Tibial nerve (tissue), 4 donors: ENCODE results near the gene SYNPO2L. TPM values are rescaled to one million over a fixed set of nuclear protein-coding genes. Genes with fewer than 3 reads are reported as not detected.

ENCODE experiments used
- DNase-seq, 2 donors: peaks; one replicate each; pipeline ENCODE4 v3.0.0-alpha.2; 2019; ENCODE audit warnings: low spot score in 2 of 2
- H3K27ac ChIP-seq, 4 donors: fragments of 200-600 bp; sonication (generic) in 3 of 4; one replicate each; pipeline ENCODE4 v1.5.1; 2017 to 2019; ENCODE audit warnings: mild to moderate bottlenecking in 1 of 4
- H3K27me3 ChIP-seq, 2 donors: fragments of 200-600 bp; sonication (generic) in 1 of 2; one replicate each; pipeline versions ENCODE4 v1.5.1 to v1.6.0; 2017 to 2019
- H3K36me3 ChIP-seq, 3 donors: fragments of 200-600 bp; sonication (generic); one replicate each; pipeline ENCODE4 v1.5.1; 2018 to 2019
- H3K4me1 ChIP-seq, 4 donors: fragments of 200-600 bp; sonication (generic) in 3 of 4; one replicate each; pipeline ENCODE4 v1.5.1; 2017 to 2019
- H3K4me3 ChIP-seq, 4 donors: fragments of 200-600 bp; sonication (generic) in 3 of 4; one replicate each; pipeline ENCODE4 v1.5.1; 2017 to 2019; ENCODE audit warnings: mild to moderate bottlenecking in 1 of 4, moderate library complexity in 1 of 4
- H3K9me3 ChIP-seq, 4 donors: fragments of 200-600 bp; sonication (generic) in 3 of 4; one replicate each; pipeline ENCODE4 v1.5.1; 2017 to 2019
- EP300 ChIP-seq, 2 donors: sonication (generic); formaldehyde crosslinking; IDR thresholded peaks; one replicate each; pipeline ENCODE4 v1.6.1; 2017; ENCODE audit warnings: antibody characterized with exemption in 2 of 2, mild to moderate bottlenecking in 1 of 2
- POLR2A ChIP-seq, 2 donors: fragments of 450-650 bp; IDR thresholded peaks; one replicate each; pipeline ENCODE4 v1.6.1; 2017; ENCODE audit warnings: antibody characterized with exemption in 2 of 2, mild to moderate bottlenecking in 2 of 2, moderate library complexity in 2 of 2
- WGBS, 2 donors: methylation state at CpG; one replicate each; pipeline ENCODE4 v1.1.5; 2018; 5-methylcytosine and 5-hydroxymethylcytosine counted together
- total RNA-seq, 4 donors: library from RNA; depleted of rRNA; stranded (reverse); fragments of >200 nt; gene quantifications; one replicate each; pipeline ENCODE4 v1.1.0, GENCODE V29; 2016
- TF ChIP-seq, protein P1 (sequence below), 5 experiments: fragments of 200-600 bp in 3 of 5; fragments of 450-650 bp in 2 of 5; sonication (generic) in 3 of 5; IDR thresholded peaks; one replicate each; pipeline ENCODE4 v1.5.1; 2016 to 2019; ENCODE audit warnings: antibody characterized with exemption in 5 of 5, mild to moderate bottlenecking in 3 of 5, moderate library complexity in 2 of 5

Gene SYNPO2L
- total RNA-seq, 4 donors from 2014 or later = not detected

DNA sequence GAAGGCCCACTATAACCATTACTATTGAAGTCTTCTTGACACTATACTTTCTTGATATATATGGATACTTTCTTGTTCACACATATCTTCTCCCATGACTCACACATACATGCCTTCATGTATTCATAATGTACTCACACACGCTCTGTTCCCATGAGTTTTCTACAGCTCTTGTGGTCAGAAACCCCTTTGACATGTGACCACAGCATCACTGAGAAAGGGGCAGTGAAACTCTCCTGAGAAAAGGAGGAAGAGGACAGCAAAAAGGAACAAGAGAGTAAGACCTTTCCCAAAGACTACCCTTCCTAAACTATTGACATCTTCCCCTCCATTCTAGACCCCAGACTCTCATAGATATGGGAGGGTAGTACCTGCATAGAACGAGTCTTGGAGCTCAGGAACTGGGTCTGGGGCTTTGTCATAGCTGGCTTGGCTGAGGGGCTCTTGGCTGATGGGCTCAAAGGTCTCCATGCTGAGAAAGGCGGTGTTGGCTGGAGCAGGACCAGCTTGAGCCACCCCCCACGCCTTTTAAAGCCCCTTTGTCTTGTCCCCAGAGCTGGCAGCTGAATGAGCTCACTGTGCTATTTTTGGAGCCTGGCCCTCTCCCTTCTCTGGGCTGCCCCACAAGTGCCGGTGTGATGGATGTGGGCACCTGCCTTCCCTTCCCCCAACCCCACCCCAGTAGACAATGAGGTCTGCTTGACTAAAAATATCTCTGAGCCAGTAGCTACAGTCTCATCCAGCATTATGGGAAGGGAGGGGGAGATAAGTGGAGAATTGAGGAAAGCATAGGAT, 5.1 kb downstream of the SYNPO2L start:
- H3K4me1 ChIP-seq = peaks cover 0 to 29% (median 11%) of the 10 kb centered on the region in 4 donors
- 41 to 55% methylated on average over 5 of the region's 5 CpGs for WGBS, 2 donors
- no peak for DNase-seq
- no peaks in the 10 kb centered on the region for H3K9me3 ChIP-seq
- H3K27me3 ChIP-seq = no peaks in the 10 kb centered on the region
- TF ChIP-seq EP300 (IDR thresholded peaks at IDR 0.05) (no peak), POLR2A (IDR thresholded peaks at IDR 0.05) (no peak)
- TF ChIP-seq, protein P1, sequence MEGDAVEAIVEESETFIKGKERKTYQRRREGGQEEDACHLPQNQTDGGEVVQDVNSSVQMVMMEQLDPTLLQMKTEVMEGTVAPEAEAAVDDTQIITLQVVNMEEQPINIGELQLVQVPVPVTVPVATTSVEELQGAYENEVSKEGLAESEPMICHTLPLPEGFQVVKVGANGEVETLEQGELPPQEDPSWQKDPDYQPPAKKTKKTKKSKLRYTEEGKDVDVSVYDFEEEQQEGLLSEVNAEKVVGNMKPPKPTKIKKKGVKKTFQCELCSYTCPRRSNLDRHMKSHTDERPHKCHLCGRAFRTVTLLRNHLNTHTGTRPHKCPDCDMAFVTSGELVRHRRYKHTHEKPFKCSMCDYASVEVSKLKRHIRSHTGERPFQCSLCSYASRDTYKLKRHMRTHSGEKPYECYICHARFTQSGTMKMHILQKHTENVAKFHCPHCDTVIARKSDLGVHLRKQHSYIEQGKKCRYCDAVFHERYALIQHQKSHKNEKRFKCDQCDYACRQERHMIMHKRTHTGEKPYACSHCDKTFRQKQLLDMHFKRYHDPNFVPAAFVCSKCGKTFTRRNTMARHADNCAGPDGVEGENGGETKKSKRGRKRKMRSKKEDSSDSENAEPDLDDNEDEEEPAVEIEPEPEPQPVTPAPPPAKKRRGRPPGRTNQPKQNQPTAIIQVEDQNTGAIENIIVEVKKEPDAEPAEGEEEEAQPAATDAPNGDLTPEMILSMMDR (IDR thresholded peaks at IDR 0.05) = no peak
- H3K27ac ChIP-seq = no peak overlapping the region
- no peak overlapping the region for H3K4me3 ChIP-seq
- no peaks in the 10 kb centered on the region for H3K36me3 ChIP-seq

DNA sequence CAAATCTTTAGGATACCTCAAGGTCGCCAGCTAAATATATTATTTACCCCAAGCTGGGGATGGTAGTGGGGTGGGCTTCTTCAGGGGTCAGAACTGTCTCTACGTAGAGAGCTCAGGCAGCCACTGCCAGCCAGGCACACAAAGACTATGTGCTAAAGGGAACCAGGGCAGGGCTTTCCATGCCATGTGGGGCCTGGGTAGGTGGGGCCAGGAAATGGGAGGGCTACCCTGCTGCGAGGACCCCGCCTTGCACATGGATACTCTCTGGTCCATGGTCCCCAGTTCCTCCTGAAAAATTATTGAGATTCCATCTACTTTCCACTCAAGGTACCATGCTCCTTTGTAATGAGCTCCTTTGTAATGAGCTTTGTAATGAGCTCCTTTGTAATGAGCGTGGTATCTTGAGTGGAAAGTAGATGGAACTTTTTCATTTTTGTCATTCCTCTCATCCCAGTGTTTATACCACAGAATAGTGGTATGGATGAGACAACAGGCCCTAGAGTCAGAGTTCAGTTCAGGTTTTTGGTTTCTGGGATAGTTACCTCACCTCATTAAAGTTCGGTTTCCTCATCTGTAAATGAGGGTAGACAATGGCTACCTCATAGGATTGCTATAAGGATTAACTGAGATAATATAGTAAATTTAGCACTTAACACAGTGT, 5.8 kb downstream of the SYNPO2L start:
- Histone ChIP-seq H3K9me3 (no peaks in the 10 kb centered on the region), H3K27me3 (no peaks in the 10 kb centered on the region), H3K27ac (no peak overlapping the region), H3K36me3 (no peaks in the 10 kb centered on the region), H3K4me1 (peaks cover 0 to 23% (median 11%) of the 10 kb centered on the region in 4 donors), H3K4me3 (no peak overlapping the region)
- WGBS, 2 donors = 88 to 94% methylated on average over 6 of the region's 6 CpGs
- DNase-seq = no peak
- TF ChIP-seq POLR2A (IDR thresholded peaks at IDR 0.05) (no peak), EP300 (IDR thresholded peaks at IDR 0.05) (no peak)
- TF ChIP-seq, protein P1 (IDR thresholded peaks at IDR 0.05) = no peak

DNA sequence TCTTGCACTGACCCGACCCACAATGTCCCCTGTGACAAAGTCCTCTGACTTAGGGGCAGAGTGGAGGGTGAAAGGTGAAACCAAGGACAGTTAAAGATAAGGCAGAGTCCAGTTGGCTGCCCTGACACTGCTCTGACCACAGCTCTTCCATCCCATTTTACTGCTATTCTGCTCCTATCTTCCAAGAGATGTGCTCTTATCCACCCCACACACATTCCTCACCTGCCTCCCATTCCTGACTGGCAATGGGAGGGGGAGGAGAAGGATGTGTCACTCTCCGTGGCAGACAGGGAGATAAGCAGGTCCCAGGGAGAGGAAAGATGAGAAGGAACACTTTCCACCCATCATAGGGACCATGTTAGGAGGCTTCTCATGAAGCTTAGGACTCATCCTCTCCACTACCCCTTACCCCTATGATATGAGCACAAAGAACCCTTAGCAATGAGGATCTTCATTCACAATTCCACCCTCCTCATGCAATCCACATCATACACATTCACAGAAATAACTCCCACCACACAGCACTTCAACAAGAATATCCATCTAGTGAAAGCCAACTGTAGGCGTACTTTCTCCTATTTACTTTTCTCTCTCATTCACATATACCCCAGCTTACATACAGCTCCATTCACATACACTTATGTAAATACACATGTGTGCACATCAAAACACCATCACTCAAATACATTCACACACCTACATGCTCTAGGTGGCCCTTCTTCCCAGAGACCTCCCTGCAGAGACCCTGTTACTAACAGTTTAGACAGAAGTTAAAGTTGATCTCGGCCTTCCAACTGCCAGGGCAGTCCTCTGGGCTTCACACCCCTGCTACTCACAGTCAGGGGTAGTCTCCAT, 6.6 kb downstream of the SYNPO2L start:
- no peak for DNase-seq
- 72 to 79% methylated on average over 4 of the region's 4 CpGs for WGBS, 2 donors
- Histone ChIP-seq H3K4me3 (no peak overlapping the region), H3K4me1 (peaks cover 0 to 26% (median 11%) of the 10 kb centered on the region in 4 donors), H3K27ac (no peak overlapping the region), H3K27me3 (no peaks in the 10 kb centered on the region), H3K36me3 (no peaks in the 10 kb centered on the region), H3K9me3 (no peaks in the 10 kb centered on the region)
- TF ChIP-seq, protein P1 (IDR thresholded peaks at IDR 0.05) = no peak
- TF ChIP-seq POLR2A (IDR thresholded peaks at IDR 0.05) = no peak
- TF ChIP-seq EP300 (IDR thresholded peaks at IDR 0.05) = no peak

DNA sequence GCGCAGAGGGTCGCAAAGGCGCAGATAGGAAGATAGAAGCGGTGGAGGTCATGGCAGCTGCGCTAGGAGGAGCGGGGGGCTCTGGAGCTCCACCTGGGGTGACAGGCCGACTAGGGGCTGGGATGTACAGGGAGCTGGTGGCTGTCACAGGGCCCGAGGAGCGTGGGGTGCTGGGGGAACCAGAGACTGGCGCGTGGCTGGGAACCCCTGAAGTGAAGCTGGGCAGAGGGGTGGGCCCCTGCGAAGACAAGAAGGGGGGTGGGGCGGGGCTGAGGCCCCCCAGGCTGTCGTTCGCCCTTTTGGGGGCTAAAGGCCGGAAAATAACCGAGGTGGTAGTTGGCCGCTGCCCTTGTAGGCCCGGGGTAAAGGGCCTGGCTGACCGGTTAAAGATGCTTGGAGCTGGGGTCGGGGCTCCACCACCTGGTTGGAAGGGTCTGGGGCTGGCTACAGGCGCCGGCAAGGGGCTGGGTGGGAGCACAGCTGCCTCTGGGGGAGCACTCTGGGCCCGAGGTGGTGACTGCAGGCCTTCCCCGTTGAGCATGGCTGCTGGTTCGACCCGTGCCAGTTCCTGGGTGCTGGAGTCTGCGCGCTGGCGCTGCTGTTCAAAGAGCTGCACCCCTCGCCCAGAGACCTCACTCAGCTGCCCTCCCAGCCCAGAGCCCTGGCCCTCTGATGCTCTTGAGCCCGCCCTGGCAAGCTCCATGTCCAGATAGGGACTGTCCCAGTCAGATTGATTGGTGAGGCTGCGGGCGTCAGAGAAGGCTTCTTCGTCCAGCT, 7.8 kb downstream of the SYNPO2L start:
- 26 to 29% methylated on average over 26 to 32 of the region's 35 CpGs for WGBS, 2 donors
- Histone ChIP-seq H3K27me3 (no peaks in the 10 kb centered on the region), H3K27ac (peak overlapping the region in 3 of 4 donors; percentile 30 to 66 (median 66)), H3K9me3 (no peaks in the 10 kb centered on the region), H3K4me1 (peaks cover 0 to 34% (median 11%) of the 10 kb centered on the region in 4 donors), H3K4me3 (peak overlapping the region; percentile 65 to 73 (median 70)), H3K36me3 (no peaks in the 10 kb centered on the region)
- DNase-seq = no peak
- TF ChIP-seq, protein P1 (IDR thresholded peaks at IDR 0.05) = no peak
- no peak for TF ChIP-seq EP300 (IDR thresholded peaks at IDR 0.05)
- TF ChIP-seq POLR2A (IDR thresholded peaks at IDR 0.05) = no peak
